Stimulated activated naive CD4-positive, alpha-beta T cell (primary cell): ENCODE results near the gene SHISA7.

Source experiments
- DNase-seq, 6 experiments: peaks; one replicate each; lab custom pipeline; 2025; lab: John Stamatoyannopoulos, UW

The SHISA7 gene

GRCh38 chr19:55447421-55448174, 4.5 kb upstream of the SHISA7 start:
- peak in 1 of 6 experiments; percentile 8 for DNase-seq

- no peak for DNase-seq
Measured at GRCh38 chr19:55446060-55446459, 3.0 kb upstream of the SHISA7 start.

GRCh38 chr19:55444646-55445045, 1.5 kb upstream of the SHISA7 start:
- no peak for DNase-seq

- DNase-seq = no peak
Measured at GRCh38 chr19:55443824-55444480, 852 bp upstream of the SHISA7 start.

GRCh38 chr19:55442372-55442961, 633 bp downstream of the SHISA7 start:
- DNase-seq = peak in 4 of 6 experiments; percentile 8 to 26 (median 15)

- DNase-seq = peak in 1 of 6 experiments; percentile 45
Measured at GRCh38 chr19:55441692-55442321, 1.3 kb downstream of the SHISA7 start.

- DNase-seq = peak in 2 of 6 experiments; percentile 12 to 45
Measured at GRCh38 chr19:55441319-55441691, 1.8 kb downstream of the SHISA7 start.

GRCh38 chr19:55440411-55441105, 2.5 kb downstream of the SHISA7 start:
- DNase-seq = no peak

- no peak for DNase-seq
Measured at GRCh38 chr19:55439052-55439451, 4.0 kb downstream of the SHISA7 start.

- DNase-seq = peak in 1 of 6 experiments; percentile 23
Measured at GRCh38 chr19:55437410-55437809, 5.7 kb downstream of the SHISA7 start.

- no peak for DNase-seq
Measured at GRCh38 chr19:55436847-55437246, 6.3 kb downstream of the SHISA7 start.

GRCh38 chr19:55435020-55435419, 8.1 kb downstream of the SHISA7 start:
- DNase-seq = no peak

GRCh38 chr19:55434356-55434919, 8.7 kb downstream of the SHISA7 start:
- DNase-seq = no peak

- no peak for DNase-seq
Measured at GRCh38 chr19:55433292-55433691, 9.8 kb downstream of the SHISA7 start.

- no peak for DNase-seq
Measured at GRCh38 chr19:55432241-55432959, 10.7 kb downstream of the SHISA7 start.

GRCh38 chr19:55431183-55431582, 11.9 kb downstream of the SHISA7 start:
- DNase-seq = no peak

GRCh38 chr19:55426042-55426441, 17.1 kb downstream of the SHISA7 start:
- no peak for DNase-seq

- no peak for DNase-seq
Measured at GRCh38 chr19:55424518-55424917, 18.6 kb downstream of the SHISA7 start.

GRCh38 chr19:55423225-55424005, 19.7 kb downstream of the SHISA7 start:
- DNase-seq = no peak

GRCh38 chr19:55421281-55421680, 21.8 kb downstream of the SHISA7 start:
- DNase-seq = peak in 3 of 6 experiments; percentile 32 to 46 (median 45)
